ENCODE results near the gene CANT1. TPM values are rescaled to one million over a fixed set of nuclear protein-coding genes. Genes with fewer than 3 reads are reported as not detected.

The CANT1 gene
- total RNA-seq, 1 experiment from 2014 or later = 86.4 TPM

- no peaks in the 10 kb centered on the region for H3K36me3 Mint-ChIP-seq (ENCODE audit: insufficient read depth, unreplicated experiment)
- H3K4me1 ChIP-seq = no peaks in the 10 kb centered on the region
- no peak for DNase-seq
- H3K36me3 ChIP-seq (ENCODE audit: control insufficient read depth, insufficient read depth, low read length) = no peaks in the 10 kb centered on the region
- no peak overlapping the region for H3K27ac Mint-ChIP-seq (ENCODE audit: unreplicated experiment)
- H3K4me3 Mint-ChIP-seq (ENCODE audit: unreplicated experiment) = no peak overlapping the region
- no peaks in the 10 kb centered on the region for H3K27me3 ChIP-seq (replicated peaks; ENCODE audit: control insufficient read depth, insufficient read depth, low read length)
- TF ChIP-seq CTCF (IDR thresholded peaks at IDR 0.05; ENCODE audit: insufficient read depth in 1 of 2, low read depth in 1 of 2, low read length in 1 of 2, severe bottlenecking in 1 of 2, unreplicated experiment in 1 of 2) = no peak
- no TSS peak for BruUV-seq (replicated peaks)
- CTCF ChIA-PET = no interaction called here
- intact Hi-C loops (cut with micrococcal nuclease; ENCODE audit: unreplicated experiment) = no loop called here
- no peaks in the 10 kb centered on the region for H3K27me3 Mint-ChIP-seq (ENCODE audit: insufficient read depth, unreplicated experiment)
- H3K9me3 Mint-ChIP-seq (ENCODE audit: unreplicated experiment) = no peaks in the 10 kb centered on the region
- no peaks in the 10 kb centered on the region for H3K4me1 Mint-ChIP-seq (ENCODE audit: low read depth, unreplicated experiment)
- POLR2A ChIA-PET = no interaction called here
- H3K4me3 ChIP-seq (ENCODE audit: low read depth, low read length) = no peak overlapping the region
- peaks cover 18% of the 10 kb centered on the region for H3K9me3 ChIP-seq
These were observed 57.5 kb downstream of the CANT1 start for GRCh38 chr17:78951967-78952551.

GRCh38 chr17:78950870-78951269 is 58.7 kb downstream of the CANT1 start:
- intact Hi-C loops (cut with micrococcal nuclease; ENCODE audit: unreplicated experiment) = no loop called here

More at GRCh38 chr17:78950870-78951269, 58.7 kb downstream of the CANT1 start:
- no peaks in the 10 kb centered on the region for H3K4me1 ChIP-seq
- H3K9me3 ChIP-seq = peaks cover 18% of the 10 kb centered on the region
- Mint-ChIP-seq H3K4me3 (ENCODE audit: unreplicated experiment) (no peak overlapping the region), H3K27ac (ENCODE audit: unreplicated experiment) (no peak overlapping the region), H3K4me1 (ENCODE audit: low read depth, unreplicated experiment) (no peaks in the 10 kb centered on the region), H3K27me3 (ENCODE audit: insufficient read depth, unreplicated experiment) (no peaks in the 10 kb centered on the region), H3K9me3 (ENCODE audit: unreplicated experiment) (no peaks in the 10 kb centered on the region), H3K36me3 (ENCODE audit: insufficient read depth, unreplicated experiment) (no peaks in the 10 kb centered on the region)
- ChIA-PET CTCF (no interaction called here), POLR2A (no interaction called here)
- H3K4me3 ChIP-seq (ENCODE audit: low read depth, low read length) = no peak overlapping the region
- no TSS peak for BruUV-seq (replicated peaks)
- H3K36me3 ChIP-seq (ENCODE audit: control insufficient read depth, insufficient read depth, low read length) = no peaks in the 10 kb centered on the region
- DNase-seq = no peak
- no peak for TF ChIP-seq CTCF (IDR thresholded peaks at IDR 0.05; ENCODE audit: insufficient read depth in 1 of 2, low read depth in 1 of 2, low read length in 1 of 2, severe bottlenecking in 1 of 2, unreplicated experiment in 1 of 2)
- H3K27me3 ChIP-seq (replicated peaks; ENCODE audit: control insufficient read depth, insufficient read depth, low read length) = no peaks in the 10 kb centered on the region
